NB4 (cell line): ENCODE results near the gene RUFY1.

Source experiments
- POLR2A ChIP-seq: IDR thresholded peaks from 2 replicates; pipeline ENCODE4 v1.6.1; 2011; ENCODE audit warnings: mild to moderate bottlenecking; ENCODE audit not compliant: insufficient read length; ENCODE audit errors: extremely low read depth
- TF ChIP-seq, protein P1 (sequence below): IDR thresholded peaks from one replicate; pipeline ENCODE4 v1.5.1; 2012; ENCODE audit warnings: low read depth, low read length
- TF ChIP-seq, protein P2 (sequence below): IDR thresholded peaks from 2 replicates; pipeline ENCODE4 v1.6.1; 2011; ENCODE audit warnings: low read depth, low read length

GRCh38 chr5:179606910-179607159, 56.5 kb downstream of the RUFY1 start:
- TF ChIP-seq, protein P1, sequence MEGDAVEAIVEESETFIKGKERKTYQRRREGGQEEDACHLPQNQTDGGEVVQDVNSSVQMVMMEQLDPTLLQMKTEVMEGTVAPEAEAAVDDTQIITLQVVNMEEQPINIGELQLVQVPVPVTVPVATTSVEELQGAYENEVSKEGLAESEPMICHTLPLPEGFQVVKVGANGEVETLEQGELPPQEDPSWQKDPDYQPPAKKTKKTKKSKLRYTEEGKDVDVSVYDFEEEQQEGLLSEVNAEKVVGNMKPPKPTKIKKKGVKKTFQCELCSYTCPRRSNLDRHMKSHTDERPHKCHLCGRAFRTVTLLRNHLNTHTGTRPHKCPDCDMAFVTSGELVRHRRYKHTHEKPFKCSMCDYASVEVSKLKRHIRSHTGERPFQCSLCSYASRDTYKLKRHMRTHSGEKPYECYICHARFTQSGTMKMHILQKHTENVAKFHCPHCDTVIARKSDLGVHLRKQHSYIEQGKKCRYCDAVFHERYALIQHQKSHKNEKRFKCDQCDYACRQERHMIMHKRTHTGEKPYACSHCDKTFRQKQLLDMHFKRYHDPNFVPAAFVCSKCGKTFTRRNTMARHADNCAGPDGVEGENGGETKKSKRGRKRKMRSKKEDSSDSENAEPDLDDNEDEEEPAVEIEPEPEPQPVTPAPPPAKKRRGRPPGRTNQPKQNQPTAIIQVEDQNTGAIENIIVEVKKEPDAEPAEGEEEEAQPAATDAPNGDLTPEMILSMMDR = no peak
- TF ChIP-seq, protein P2, sequence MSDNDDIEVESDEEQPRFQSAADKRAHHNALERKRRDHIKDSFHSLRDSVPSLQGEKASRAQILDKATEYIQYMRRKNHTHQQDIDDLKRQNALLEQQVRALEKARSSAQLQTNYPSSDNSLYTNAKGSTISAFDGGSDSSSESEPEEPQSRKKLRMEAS = no peak
- no peak for TF ChIP-seq POLR2A
